KOPT-K1 (cell line): ENCODE measurements around the gene SMPDL3B.

Experiments
- H3K27ac ChIP-seq: fragments of 200-600 bp; sonication (generic); 2 replicates; pipeline ENCODE4 v1.5.1; 2016; ENCODE audit warnings: antibody characterized with exemption, mild to moderate bottlenecking, low read depth, low read length; ENCODE audit not compliant: poor library complexity, severe bottlenecking
- H3K36me3 ChIP-seq: fragments of 200-600 bp; sonication (generic); 2 replicates; pipeline ENCODE4 v1.5.1; 2017; ENCODE audit warnings: antibody characterized with exemption, mild to moderate bottlenecking, low read length, moderate library complexity; ENCODE audit not compliant: insufficient read depth
- H3K9me3 ChIP-seq: fragments of 200-600 bp; sonication (generic); 2 replicates; pipeline ENCODE4 v1.5.1; 2017; ENCODE audit warnings: antibody characterized with exemption, low read length, mild to moderate bottlenecking; ENCODE audit not compliant: insufficient read depth, poor library complexity, severe bottlenecking

Gene SMPDL3B, protein sequence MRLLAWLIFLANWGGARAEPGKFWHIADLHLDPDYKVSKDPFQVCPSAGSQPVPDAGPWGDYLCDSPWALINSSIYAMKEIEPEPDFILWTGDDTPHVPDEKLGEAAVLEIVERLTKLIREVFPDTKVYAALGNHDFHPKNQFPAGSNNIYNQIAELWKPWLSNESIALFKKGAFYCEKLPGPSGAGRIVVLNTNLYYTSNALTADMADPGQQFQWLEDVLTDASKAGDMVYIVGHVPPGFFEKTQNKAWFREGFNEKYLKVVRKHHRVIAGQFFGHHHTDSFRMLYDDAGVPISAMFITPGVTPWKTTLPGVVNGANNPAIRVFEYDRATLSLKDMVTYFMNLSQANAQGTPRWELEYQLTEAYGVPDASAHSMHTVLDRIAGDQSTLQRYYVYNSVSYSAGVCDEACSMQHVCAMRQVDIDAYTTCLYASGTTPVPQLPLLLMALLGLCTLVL

DNA sequence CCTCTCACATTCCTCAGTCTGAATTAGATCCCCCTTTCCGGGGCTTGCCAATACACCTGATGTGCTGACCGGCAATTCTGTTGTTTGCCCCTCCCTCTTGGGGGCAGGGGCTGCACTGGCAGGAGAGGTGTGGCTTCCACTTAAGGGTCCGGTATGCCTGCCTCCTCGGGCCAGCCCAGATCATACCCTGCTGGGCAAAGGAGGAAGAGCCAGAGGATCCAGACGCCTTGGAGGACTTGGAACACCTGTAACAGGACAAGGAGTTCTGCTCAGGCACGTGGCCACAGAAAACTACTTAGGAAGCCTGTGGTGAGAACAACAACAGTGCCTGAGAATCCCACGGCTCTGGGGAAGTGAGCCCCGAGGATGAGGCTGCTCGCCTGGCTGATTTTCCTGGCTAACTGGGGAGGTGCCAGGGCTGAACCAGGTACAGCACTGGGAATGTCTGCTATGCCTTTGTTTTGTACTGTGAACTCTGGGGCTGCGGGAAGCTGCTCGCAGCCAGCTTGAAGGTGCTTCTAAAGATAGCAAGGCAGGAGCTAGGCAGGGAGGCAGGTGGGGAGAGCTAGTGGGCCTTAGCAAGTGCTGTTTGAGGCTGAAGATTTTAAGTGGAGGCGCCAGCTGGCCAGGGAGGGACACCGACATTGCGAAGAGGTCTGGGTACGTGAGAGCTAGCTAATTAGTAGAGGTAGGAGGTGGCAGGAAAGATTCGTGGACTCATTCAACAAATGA is at the start of gene SMPDL3B:
TSS of gene SMPDL3B (plus strand) at position 183 of the 732 bp plus-strand sequence. CDS start at position 367, 184 bp downstream.
- H3K9me3 ChIP-seq = no peaks in the 10 kb centered on the region
- no peak within 1 kb of the TSS for H3K27ac ChIP-seq
- no peaks in the 10 kb centered on the region for H3K36me3 ChIP-seq

DNA sequence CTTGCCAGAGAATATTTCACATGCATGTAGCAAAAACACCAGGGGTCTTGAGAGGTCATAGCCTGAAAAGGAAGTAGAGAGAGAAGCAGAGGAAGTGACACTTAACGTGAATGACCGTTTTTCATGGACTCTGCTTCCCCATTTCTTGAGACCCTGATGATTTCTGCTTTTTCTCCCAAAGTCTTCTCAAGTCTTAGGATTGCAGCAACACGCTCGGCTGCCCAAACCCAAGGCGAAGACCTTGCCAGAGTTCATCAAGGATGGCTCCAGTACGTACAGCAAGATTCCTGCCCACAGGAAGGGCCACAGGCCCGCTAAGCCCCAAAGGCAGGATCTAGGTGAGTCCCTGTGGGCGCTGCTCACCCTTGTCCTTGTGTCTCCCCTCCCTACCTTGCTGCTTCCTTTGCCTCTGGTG is 49.7 kb upstream of the SMPDL3B start:
- peaks cover 14% of the 10 kb centered on the region for H3K36me3 ChIP-seq
- H3K27ac ChIP-seq = no peak overlapping the region
- no peaks in the 10 kb centered on the region for H3K9me3 ChIP-seq

DNA sequence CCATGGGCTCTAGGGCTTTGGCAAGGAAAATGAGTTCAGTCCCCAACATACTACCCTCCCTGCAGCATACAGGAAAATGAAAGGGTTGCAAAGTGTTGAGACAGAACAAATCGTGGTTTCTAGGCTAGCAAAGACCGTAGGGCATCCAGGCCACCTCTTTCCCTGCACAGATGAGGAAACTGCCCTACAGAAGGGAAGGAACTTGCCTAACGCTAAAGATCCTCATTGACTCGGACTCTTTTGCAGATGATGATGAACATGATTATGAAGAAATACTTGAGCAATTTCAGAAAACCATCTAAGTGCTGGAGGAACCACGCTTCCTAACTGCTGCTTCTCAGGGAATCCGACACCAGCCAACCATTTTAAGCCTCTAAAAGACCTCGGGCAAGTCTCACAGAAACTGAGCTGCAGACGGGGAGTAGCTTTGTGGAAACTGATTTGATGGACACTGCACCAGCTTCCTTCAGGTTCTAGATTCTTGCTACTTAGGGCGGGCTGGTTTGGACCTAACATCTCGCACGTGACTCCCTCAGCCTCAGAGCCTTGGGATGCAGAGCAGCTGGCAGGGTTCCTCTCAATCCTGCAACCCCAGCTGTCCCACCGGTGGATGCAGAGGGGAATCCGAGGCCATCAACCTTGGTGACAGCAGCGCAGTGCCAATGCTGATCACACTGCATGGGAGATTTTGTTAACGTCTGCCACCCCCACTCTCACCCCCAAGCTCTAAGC is 49.0 kb upstream of the SMPDL3B start:
- Histone ChIP-seq H3K9me3 (no peaks in the 10 kb centered on the region), H3K27ac (no peak overlapping the region), H3K36me3 (peaks cover 21% of the 10 kb centered on the region)

DNA sequence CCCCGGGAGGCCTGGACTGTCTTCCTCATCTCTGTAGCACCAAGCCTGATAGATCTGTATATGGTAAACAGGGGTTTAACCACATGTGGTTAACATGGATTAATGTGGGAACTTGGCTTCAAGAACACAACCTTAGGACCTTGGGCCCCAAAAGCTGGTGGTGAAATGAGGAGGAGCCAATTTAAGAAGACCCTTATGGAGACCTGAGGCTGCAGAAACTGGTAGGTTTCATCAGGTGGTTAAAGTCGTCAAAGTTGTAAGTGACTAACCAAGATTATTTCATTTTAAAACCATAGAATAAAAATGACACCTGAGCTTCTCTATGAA is 48.5 kb upstream of the SMPDL3B start:
- H3K9me3 ChIP-seq = no peaks in the 10 kb centered on the region
- no peak overlapping the region for H3K27ac ChIP-seq
- H3K36me3 ChIP-seq = peaks cover 26% of the 10 kb centered on the region

DNA sequence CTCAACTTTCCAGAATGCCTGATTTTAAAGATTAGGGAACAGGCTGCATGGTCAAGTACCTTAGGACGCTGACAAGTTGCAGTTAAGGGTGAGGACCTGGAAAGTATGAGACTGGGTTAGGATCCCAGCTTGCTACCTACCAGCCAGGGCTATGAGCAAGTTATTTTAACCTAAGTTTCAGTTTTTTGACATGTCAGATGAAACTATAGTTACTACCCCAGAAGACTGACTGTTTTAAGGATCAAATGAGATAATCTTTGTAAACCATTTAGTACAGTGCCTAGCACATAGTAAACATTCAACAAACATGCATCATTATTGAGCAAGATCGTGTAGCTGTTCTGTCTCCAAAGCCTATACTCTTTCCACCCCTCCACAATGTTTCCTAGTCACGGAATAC is 48.1 kb upstream of the SMPDL3B start:
- Histone ChIP-seq H3K36me3 (peaks cover 30% of the 10 kb centered on the region), H3K9me3 (no peaks in the 10 kb centered on the region), H3K27ac (no peak overlapping the region)

DNA sequence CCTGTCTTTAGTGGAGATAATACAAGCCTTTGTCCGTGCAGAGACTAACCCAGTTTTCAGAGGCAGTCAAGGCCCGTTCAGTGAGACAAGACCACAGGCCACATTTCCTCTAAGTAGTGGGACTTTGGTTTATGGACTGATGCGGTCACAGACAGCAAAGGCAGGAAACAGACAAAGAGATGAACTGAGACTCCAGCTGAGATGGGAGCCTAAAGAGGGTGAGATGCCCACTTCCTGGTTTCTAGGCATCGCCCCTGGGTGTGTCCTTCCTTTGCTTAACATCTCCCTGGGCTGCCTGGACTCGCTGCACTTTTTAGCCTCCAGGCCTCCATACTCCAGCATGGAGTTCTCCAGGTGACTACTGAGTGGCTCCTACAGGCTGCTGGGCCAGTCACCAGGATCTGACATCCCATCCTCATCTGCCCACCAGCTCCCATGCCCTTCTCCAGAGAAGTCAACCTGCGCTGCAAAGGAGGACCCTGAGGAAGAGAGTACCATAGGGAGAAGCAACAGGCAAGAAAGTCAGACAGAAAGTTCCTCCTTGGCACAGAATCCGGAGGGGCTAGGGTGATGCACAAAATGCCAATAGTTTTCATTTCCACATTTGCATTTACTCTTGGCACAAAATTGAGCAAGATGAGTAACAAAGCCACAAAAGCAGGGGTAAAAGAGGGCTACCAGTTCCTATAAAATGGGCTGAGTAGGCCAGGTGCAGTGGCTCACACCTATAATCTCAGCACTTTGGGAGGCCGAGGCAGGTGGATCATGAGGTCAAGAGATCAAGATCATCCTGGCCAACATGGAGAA is 47.4 kb upstream of the SMPDL3B start:
- Histone ChIP-seq H3K9me3 (no peaks in the 10 kb centered on the region), H3K36me3 (peaks cover 37% of the 10 kb centered on the region), H3K27ac (peak overlapping the region; percentile 18)

DNA sequence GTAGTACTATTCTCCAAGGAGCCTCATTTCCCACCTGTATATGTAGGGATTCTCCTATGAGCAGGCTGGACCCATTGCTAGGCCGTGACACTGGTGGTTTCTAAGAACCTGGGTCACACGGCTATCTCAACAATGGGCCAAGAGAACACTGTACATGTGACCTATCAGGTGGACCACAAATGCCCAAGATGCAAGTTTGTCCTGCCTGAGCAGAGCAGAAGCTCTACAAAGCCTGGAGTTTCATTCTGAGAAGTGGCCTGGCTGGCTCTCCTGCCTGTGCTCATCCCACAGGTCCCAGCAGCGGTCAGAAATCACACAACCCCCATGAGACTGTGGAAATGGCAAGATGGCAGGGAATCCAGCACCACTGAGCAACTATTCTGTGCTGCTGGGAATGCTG is 45.3 kb upstream of the SMPDL3B start:
- no peak overlapping the region for H3K27ac ChIP-seq
- H3K36me3 ChIP-seq = peaks cover 58% of the 10 kb centered on the region
- H3K9me3 ChIP-seq = no peaks in the 10 kb centered on the region

DNA sequence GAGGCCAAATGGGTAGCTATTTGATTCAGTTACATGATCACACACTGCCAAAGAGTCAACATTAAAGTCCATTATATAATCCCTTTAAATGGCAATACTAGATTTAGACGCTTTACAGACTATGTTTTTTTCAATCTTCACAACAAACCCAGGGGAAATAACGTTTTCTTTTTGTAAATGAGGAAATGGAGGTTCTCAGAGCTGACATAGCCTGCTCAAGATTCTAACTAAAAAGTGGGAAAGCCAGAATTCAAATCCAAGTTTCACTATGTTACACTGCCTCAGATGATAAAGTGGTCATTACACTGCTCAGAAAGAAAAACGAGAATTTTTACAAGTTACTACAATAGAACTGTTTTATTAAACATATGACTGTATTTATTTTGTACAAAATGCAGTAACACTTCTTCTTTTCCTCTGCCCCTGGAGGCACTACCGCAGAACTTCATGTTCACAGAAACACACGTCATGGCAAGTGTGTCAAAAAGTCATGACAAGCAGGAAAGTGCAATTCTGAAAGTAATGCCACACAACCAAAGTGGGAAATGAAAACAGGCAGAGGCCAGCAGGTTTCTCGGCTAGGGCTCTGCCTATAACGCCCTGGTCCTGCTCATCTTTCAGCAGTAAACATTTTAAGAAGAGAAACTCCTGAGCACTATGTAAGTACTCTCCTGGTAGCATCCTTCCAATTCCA is 43.5 kb upstream of the SMPDL3B start:
- peaks cover 76% of the 10 kb centered on the region for H3K36me3 ChIP-seq
- no peaks in the 10 kb centered on the region for H3K9me3 ChIP-seq
- no peak overlapping the region for H3K27ac ChIP-seq

DNA sequence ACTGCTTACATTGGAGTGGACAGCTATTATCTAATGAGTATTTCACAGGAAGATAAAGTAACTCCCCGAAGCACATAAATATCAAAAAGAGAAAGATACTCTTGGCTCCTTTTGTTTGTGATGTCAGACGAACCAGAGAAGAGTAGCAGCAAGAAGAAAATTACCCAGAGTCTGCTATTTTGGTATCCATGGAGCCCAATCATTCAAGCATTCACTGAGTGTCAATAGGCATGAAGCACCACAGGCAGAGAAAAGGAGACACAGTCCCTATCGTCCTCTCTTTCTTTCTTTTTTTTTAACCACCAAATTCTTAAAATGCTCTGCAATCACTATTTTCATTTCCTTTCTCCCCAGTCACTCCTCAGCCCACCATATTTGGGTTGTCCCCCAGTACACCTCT is 40.3 kb upstream of the SMPDL3B start:
- Histone ChIP-seq H3K36me3 (peaks cover 98% of the 10 kb centered on the region), H3K27ac (no peak overlapping the region), H3K9me3 (no peaks in the 10 kb centered on the region)

DNA sequence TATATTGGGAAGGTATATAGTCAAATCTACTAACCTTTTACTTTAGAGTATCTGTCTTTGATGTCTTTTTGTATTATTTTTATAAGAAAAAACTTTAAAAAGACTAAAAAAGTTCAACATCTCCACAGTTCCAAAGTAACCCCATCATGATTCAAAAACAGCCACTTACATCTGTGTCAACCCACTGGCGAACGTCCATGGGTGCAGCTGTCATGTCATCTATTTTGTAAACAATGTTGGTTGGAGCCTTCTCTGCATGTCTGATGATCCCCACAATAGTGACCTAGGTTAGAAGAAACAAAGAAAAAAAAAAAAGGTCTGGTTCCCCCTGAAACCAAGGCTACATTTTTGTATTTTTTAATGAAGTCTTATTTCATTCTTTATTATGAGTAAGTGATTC is 28.0 kb upstream of the SMPDL3B start:
- Histone ChIP-seq H3K27ac (no peak overlapping the region), H3K9me3 (no peaks in the 10 kb centered on the region), H3K36me3 (peaks cover 100% of the 10 kb centered on the region)

DNA sequence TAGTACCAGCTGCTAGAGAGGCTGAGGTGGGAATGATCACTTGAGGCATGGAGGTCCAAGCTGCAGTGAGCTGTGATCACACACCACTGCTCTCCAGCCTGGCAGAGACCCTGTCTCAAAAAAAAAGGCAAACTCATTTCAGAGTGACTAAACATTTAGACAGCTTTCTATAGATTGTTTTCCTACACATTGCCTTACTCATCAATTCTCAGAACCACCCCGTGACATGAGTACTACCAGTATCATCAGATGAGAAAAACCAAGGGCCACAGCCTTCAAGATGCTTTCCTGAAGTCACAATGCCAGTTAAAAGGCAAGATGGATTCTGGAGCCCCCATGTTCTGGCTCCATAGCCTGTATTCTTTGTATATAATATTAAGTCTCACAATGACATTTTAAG is 22.4 kb upstream of the SMPDL3B start:
- H3K9me3 ChIP-seq = peaks cover 5% of the 10 kb centered on the region
- no peak overlapping the region for H3K27ac ChIP-seq
- H3K36me3 ChIP-seq = peaks cover 55% of the 10 kb centered on the region

DNA sequence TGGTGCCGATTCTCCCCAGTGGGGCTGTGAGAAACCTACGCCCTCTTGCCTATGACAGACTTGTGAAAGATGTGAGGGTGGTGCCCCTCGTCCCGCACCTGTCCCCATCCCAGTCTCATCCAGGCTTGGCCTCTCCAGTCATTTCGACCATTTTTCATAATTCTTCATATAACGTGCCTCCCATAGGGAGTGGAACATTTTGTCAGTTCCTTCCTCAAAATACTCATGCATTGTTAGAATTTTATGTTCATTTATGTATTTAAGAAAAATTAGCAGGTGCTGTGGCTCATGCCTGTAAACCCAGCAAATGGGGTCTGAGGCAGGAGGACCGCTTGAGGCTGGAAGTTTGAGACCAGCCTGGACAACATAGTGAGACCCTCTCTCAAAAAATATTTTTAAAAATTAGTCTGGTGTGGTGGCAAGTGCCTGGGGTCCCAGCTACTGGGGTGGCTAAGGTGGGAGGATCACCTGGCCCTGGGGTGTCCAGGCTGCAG is 19.7 kb upstream of the SMPDL3B start:
- Histone ChIP-seq H3K27ac (peak overlapping the region; percentile 9), H3K9me3 (peaks cover 5% of the 10 kb centered on the region)

DNA sequence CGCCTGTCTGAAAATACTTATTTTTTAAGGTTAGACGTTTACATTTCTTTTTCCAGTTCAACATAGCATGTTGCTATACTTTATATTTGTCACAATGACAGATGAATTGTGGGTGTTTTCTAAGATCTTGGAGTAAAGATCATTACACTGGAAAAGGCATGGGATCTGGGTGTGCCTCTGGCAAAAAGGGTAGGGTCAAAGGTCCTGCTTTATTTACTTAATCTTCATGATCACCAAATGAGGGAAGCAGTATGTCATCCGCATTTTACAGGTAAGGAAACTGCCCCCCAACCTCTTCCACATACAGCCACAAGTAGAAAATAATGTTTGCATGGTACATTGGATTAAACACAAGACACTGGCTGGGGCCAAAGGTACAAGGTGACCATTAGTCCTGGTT is 12.5 kb upstream of the SMPDL3B start:
- no peaks in the 10 kb centered on the region for H3K9me3 ChIP-seq
- H3K36me3 ChIP-seq = no peaks in the 10 kb centered on the region
- no peak overlapping the region for H3K27ac ChIP-seq

More for the DNA sequence above, 19.7 kb upstream of the SMPDL3B start:
- peaks cover 28% of the 10 kb centered on the region for H3K36me3 ChIP-seq
